HL-60 (cell line): ENCODE measurements around the gene RC3H2.

ENCODE experiments used
- POLR2AphosphoS5 ChIP-seq: IDR thresholded peaks from 2 replicates; pipeline ENCODE4 v1.6.1; 2012; ENCODE audit warnings: low read depth
- TF ChIP-seq, protein P1 (sequence below): IDR thresholded peaks from one replicate; pipeline ENCODE4 v1.5.1; 2011; ENCODE audit warnings: low read length, control low read depth, inconsistent platforms; ENCODE audit not compliant: insufficient read depth
- TF ChIP-seq, protein P2 (sequence below): IDR thresholded peaks from 2 replicates; pipeline ENCODE4 v1.6.1; 2012; ENCODE audit warnings: low read depth; ENCODE audit not compliant: insufficient replicate concordance

- TF ChIP-seq, protein P1, sequence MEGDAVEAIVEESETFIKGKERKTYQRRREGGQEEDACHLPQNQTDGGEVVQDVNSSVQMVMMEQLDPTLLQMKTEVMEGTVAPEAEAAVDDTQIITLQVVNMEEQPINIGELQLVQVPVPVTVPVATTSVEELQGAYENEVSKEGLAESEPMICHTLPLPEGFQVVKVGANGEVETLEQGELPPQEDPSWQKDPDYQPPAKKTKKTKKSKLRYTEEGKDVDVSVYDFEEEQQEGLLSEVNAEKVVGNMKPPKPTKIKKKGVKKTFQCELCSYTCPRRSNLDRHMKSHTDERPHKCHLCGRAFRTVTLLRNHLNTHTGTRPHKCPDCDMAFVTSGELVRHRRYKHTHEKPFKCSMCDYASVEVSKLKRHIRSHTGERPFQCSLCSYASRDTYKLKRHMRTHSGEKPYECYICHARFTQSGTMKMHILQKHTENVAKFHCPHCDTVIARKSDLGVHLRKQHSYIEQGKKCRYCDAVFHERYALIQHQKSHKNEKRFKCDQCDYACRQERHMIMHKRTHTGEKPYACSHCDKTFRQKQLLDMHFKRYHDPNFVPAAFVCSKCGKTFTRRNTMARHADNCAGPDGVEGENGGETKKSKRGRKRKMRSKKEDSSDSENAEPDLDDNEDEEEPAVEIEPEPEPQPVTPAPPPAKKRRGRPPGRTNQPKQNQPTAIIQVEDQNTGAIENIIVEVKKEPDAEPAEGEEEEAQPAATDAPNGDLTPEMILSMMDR: no peak
- TF ChIP-seq POLR2AphosphoS5: no peak
- TF ChIP-seq, protein P2, sequence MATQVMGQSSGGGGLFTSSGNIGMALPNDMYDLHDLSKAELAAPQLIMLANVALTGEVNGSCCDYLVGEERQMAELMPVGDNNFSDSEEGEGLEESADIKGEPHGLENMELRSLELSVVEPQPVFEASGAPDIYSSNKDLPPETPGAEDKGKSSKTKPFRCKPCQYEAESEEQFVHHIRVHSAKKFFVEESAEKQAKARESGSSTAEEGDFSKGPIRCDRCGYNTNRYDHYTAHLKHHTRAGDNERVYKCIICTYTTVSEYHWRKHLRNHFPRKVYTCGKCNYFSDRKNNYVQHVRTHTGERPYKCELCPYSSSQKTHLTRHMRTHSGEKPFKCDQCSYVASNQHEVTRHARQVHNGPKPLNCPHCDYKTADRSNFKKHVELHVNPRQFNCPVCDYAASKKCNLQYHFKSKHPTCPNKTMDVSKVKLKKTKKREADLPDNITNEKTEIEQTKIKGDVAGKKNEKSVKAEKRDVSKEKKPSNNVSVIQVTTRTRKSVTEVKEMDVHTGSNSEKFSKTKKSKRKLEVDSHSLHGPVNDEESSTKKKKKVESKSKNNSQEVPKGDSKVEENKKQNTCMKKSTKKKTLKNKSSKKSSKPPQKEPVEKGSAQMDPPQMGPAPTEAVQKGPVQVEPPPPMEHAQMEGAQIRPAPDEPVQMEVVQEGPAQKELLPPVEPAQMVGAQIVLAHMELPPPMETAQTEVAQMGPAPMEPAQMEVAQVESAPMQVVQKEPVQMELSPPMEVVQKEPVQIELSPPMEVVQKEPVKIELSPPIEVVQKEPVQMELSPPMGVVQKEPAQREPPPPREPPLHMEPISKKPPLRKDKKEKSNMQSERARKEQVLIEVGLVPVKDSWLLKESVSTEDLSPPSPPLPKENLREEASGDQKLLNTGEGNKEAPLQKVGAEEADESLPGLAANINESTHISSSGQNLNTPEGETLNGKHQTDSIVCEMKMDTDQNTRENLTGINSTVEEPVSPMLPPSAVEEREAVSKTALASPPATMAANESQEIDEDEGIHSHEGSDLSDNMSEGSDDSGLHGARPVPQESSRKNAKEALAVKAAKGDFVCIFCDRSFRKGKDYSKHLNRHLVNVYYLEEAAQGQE: no peak
These were observed 4.4 kb downstream of the RC3H2 start for GRCh38 chr9:122900791-122901190.
